Sigmoid colon (tissue), 4 donors: ENCODE measurements around the gene EPHA1.
A peak's percentile ranks its signal among the peaks of the same experiment; 100 is the strongest.

Experiments used
- POLR2AphosphoS5 ChIP-seq, 4 donors: sonication (generic); formaldehyde crosslinking; IDR thresholded peaks; one replicate each; pipeline ENCODE4 v1.6.1; 2017; ENCODE audit warnings: antibody characterized with exemption in 4 of 4
- TF ChIP-seq, protein P1 (sequence below), 4 experiments: fragments of 450-650 bp in 3 of 4; fragments of 200-600 bp in 1 of 4; IDR thresholded peaks; one replicate each; pipeline ENCODE4 v1.5.1; 2016 to 2019; ENCODE audit warnings: antibody characterized with exemption in 4 of 4, mild to moderate bottlenecking in 3 of 4, moderate library complexity in 2 of 4

DNA sequence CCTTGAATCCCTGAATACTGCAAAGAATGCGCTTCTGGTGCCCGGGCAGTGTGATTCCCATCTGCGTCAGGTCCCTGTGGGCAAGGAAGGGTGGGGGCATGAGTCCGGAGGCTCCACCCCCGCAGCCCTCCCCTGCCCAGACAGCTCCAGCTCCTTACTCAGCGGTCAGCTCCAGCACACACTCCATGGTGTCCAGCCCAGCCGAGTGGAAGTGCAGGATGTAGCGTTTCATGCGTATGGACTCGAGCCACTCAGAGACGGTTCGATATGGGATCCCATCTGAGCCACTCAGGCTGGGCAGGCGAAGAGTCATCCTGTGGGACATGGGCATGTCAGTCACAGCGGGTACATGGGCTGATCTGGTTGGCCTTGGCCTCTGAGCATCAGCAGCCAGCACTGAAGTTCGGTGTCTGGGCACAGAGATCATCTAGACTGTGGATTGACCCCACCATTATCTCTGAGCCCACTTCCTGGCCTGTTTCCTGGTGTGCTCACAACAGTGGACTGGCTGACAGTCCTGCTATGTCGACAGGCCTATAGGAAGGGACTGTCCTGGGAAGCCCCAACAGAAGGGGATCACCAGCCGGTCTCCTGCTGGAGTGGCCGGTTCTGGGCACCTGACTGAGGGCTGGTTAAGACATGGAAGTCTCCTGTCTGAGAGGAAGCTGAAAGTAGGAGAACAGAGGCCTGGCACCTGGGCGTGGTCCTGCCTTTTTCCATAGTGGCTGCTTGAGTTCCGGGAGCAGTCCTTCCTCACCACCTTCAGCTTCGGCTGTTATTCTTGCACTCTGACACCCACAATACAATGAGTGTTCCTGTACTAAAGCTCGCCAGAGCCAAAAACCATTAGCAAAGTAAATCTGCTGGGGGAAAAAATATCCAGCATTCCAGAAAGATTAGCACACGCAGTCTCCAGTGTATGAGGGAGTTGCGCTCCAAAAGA, 16.9 kb downstream of the EPHA1 start:
- TF ChIP-seq, protein P1, sequence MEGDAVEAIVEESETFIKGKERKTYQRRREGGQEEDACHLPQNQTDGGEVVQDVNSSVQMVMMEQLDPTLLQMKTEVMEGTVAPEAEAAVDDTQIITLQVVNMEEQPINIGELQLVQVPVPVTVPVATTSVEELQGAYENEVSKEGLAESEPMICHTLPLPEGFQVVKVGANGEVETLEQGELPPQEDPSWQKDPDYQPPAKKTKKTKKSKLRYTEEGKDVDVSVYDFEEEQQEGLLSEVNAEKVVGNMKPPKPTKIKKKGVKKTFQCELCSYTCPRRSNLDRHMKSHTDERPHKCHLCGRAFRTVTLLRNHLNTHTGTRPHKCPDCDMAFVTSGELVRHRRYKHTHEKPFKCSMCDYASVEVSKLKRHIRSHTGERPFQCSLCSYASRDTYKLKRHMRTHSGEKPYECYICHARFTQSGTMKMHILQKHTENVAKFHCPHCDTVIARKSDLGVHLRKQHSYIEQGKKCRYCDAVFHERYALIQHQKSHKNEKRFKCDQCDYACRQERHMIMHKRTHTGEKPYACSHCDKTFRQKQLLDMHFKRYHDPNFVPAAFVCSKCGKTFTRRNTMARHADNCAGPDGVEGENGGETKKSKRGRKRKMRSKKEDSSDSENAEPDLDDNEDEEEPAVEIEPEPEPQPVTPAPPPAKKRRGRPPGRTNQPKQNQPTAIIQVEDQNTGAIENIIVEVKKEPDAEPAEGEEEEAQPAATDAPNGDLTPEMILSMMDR (IDR thresholded peaks at IDR 0.05): no peak
- peak; percentile 69 to 89 (median 76) for TF ChIP-seq POLR2AphosphoS5 (IDR thresholded peaks at IDR 0.05)
